Stimulated activated naive CD4-positive, alpha-beta T cell treated with Interleukin-2 at 50 U/mL for 16 hours (primary cell): Measurements from ENCODE around the gene EFHC2.
"Not testable (repeated sequence)": the region's sequence is repeated elsewhere in the genome, so short reads cannot be mapped to it uniquely, and the experiment has no call there.

Experiments used
- DNase-seq: peaks from one replicate; lab custom pipeline; 2025; lab: John Stamatoyannopoulos, UW

The EFHC2 gene

GRCh38 chrX:44299177-44299576, 44.3 kb downstream of the EFHC2 start:
- DNase-seq, result no peak

GRCh38 chrX:44291468-44292092, 51.9 kb downstream of the EFHC2 start:
- DNase-seq, result no peak

GRCh38 chrX:44290718-44291117, 52.8 kb downstream of the EFHC2 start:
- no peak for DNase-seq

- DNase-seq, result no peak
These were observed 60.7 kb downstream of the EFHC2 start for GRCh38 chrX:44282753-44283152.

GRCh38 chrX:44280116-44280515, 63.4 kb downstream of the EFHC2 start:
- DNase-seq, result no peak

- no peak for DNase-seq
These were observed 69.4 kb downstream of the EFHC2 start for GRCh38 chrX:44274096-44274495.

GRCh38 chrX:44267861-44268260, 75.6 kb downstream of the EFHC2 start:
- no peak for DNase-seq

- DNase-seq, result no peak
These were observed 76.4 kb downstream of the EFHC2 start for GRCh38 chrX:44267116-44267515.

- DNase-seq, result no peak
These were observed 77.9 kb downstream of the EFHC2 start for GRCh38 chrX:44265559-44265958.

- no peak for DNase-seq
These were observed 78.5 kb downstream of the EFHC2 start for GRCh38 chrX:44264936-44265335.

- DNase-seq, result no peak
These were observed 82.2 kb downstream of the EFHC2 start for GRCh38 chrX:44261286-44261685.

- DNase-seq, result no peak
These were observed 82.9 kb downstream of the EFHC2 start for GRCh38 chrX:44260609-44261008.

- not testable (repeated sequence) for DNase-seq
These were observed 87.7 kb downstream of the EFHC2 start for GRCh38 chrX:44255742-44256141.

GRCh38 chrX:44253575-44253942, 89.9 kb downstream of the EFHC2 start:
- DNase-seq, result no peak

GRCh38 chrX:44252688-44253574, 90.5 kb downstream of the EFHC2 start:
- not testable (repeated sequence) for DNase-seq

- DNase-seq, result no peak
These were observed 96.0 kb downstream of the EFHC2 start for GRCh38 chrX:44247468-44247867.

GRCh38 chrX:44246826-44247225, 96.6 kb downstream of the EFHC2 start:
- DNase-seq, result no peak

- DNase-seq, result no peak
These were observed 97.7 kb downstream of the EFHC2 start for GRCh38 chrX:44245733-44246132.

- DNase-seq, result no peak
These were observed 99.5 kb downstream of the EFHC2 start for GRCh38 chrX:44244008-44244407.

GRCh38 chrX:44241546-44241945, 101.9 kb downstream of the EFHC2 start:
- no peak for DNase-seq

- DNase-seq, result no peak
These were observed 103.4 kb downstream of the EFHC2 start for GRCh38 chrX:44240036-44240435.

- DNase-seq, result no peak
These were observed 104.4 kb downstream of the EFHC2 start for GRCh38 chrX:44239036-44239435.

- DNase-seq, result no peak
These were observed 107.9 kb downstream of the EFHC2 start for GRCh38 chrX:44235534-44235933.

- DNase-seq, result no peak
These were observed 108.9 kb downstream of the EFHC2 start for GRCh38 chrX:44234541-44234940.
